ENCODE measurements around the gene PIK3CD. TPM values are rescaled to one million over a fixed set of nuclear protein-coding genes. Genes with fewer than 3 reads are reported as not detected.

Gene PIK3CD
- total RNA-seq, 2 experiments from 2014 or later = 96.6 to 101 TPM

DNA sequence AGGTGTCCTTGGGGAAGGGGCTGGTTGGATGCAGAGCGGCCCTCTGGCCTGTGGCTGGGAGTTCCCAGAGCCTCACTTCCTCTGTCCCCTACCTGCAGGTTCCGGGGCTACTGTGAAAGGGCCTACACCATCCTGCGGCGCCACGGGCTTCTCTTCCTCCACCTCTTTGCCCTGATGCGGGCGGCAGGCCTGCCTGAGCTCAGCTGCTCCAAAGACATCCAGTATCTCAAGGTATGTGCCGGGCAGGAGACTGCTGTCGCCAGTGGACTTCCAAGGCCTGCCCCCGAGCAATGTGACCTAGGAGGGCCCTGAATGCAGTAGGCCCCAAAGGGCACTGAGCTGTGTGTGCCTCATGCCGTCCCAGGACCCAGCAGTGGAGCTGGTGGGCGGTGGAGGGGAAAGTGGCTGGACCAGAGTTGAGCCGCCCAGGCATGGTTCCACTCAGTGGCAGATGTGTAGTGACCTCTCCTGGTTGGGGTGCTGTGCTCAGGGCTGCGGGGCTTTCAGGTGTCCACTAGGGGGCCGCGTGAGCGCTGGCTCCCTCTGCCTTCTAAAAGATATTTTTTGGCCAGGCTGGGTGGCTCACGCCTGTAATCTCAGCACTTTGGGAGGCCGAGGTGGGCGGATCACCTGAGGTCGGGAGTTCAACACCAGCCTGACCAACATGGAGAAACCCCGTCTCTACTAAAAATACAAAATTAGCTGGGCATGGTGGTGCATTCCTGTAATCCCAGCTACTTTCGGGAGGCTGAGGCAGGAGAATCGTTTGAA, 73.4 kb downstream of the PIK3CD start:
- H3K27ac Mint-ChIP-seq = no peak overlapping the region
- H3K4me1 Mint-ChIP-seq (ENCODE audit: low read depth) = peaks cover 64% of the 10 kb centered on the region
- H3K36me3 Mint-ChIP-seq (ENCODE audit: low read depth) = peaks cover 67% of the 10 kb centered on the region
- peak; percentile 78 for DNase-seq
- intact Hi-C loops (cut with micrococcal nuclease) = loop anchor here (2.0 kb wide), 1 partner anchor 98 kb away; no protein-coding TSS in a partner anchor
- no peak overlapping the region for H3K4me3 Mint-ChIP-seq
- H3K9me3 Mint-ChIP-seq = peaks cover 10% of the 10 kb centered on the region
- CTCF ChIA-PET = interaction anchor here (0.5 to 14.9 kb wide), 7 partner anchors 9 to 317 kb away, joined by 3 to 134 read pairs (median 4); no protein-coding TSS in a partner anchor
- no peaks in the 10 kb centered on the region for H3K27me3 Mint-ChIP-seq (ENCODE audit: low read depth)

DNA sequence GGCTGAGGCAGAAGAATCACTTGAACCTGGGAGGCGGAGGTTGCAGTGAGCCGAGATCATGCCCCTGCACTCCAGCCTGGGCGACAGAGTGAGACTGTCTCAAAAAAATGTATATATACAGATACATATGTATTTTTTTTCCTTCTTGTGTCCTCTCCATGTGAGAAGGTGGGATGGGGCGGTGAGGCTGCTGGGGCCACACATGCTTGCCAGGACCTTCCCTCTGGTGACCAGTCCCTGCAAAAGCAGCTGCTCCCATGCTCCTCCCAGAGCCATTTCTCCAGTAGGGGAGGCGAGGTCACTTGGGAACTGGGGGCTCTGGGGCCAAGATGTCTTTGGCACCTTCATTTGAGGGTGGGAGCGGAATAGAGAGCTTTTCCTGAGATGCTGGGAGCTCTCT, 74.9 kb downstream of the PIK3CD start:
- intact Hi-C loops (cut with micrococcal nuclease) = no loop called here
- H3K9me3 Mint-ChIP-seq = peaks cover 10% of the 10 kb centered on the region

DNA sequence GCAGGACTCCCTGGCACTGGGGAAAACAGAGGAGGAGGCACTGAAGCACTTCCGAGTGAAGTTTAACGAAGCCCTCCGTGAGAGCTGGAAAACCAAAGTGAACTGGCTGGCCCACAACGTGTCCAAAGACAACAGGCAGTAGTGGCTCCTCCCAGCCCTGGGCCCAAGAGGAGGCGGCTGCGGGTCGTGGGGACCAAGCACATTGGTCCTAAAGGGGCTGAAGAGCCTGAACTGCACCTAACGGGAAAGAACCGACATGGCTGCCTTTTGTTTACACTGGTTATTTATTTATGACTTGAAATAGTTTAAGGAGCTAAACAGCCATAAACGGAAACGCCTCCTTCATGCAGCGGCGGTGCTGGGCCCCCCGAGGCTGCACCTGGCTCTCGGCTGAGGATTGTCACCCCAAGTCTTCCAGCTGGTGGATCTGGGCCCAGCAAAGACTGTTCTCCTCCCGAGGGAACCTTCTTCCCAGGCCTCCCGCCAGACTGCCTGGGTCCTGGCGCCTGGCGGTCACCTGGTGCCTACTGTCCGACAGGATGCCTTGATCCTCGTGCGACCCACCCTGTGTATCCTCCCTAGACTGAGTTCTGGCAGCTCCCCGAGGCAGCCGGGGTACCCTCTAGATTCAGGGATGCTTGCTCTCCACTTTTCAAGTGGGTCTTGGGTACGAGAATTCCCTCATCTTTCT, 75.5 kb downstream of the PIK3CD start:
- Mint-ChIP-seq H3K4me3 (no peak overlapping the region), H3K27me3 (ENCODE audit: low read depth) (no peaks in the 10 kb centered on the region), H3K27ac (no peak overlapping the region), H3K36me3 (ENCODE audit: low read depth) (peaks cover 74% of the 10 kb centered on the region), H3K9me3 (peaks cover 10% of the 10 kb centered on the region), H3K4me1 (ENCODE audit: low read depth) (peaks cover 71% of the 10 kb centered on the region)
- CTCF ChIA-PET = interaction anchor here (1.2 to 14.9 kb wide), 3 partner anchors 10 to 141 kb away, joined by 3 to 134 read pairs (median 6); no protein-coding TSS in a partner anchor
- intact Hi-C loops (cut with micrococcal nuclease) = no loop called here
- no peak for DNase-seq

More for the DNA sequence above, 74.9 kb downstream of the PIK3CD start:
- H3K36me3 Mint-ChIP-seq (ENCODE audit: low read depth) = peaks cover 73% of the 10 kb centered on the region
- no peak overlapping the region for H3K27ac Mint-ChIP-seq
- H3K4me1 Mint-ChIP-seq (ENCODE audit: low read depth) = peaks cover 67% of the 10 kb centered on the region
- CTCF ChIA-PET = interaction anchor here (0.8 to 14.9 kb wide), 4 partner anchors 9 to 142 kb away, joined by 3 to 134 read pairs (median 4); no protein-coding TSS in a partner anchor
- no peak overlapping the region for H3K4me3 Mint-ChIP-seq
- no peak for DNase-seq
- no peaks in the 10 kb centered on the region for H3K27me3 Mint-ChIP-seq (ENCODE audit: low read depth)

DNA sequence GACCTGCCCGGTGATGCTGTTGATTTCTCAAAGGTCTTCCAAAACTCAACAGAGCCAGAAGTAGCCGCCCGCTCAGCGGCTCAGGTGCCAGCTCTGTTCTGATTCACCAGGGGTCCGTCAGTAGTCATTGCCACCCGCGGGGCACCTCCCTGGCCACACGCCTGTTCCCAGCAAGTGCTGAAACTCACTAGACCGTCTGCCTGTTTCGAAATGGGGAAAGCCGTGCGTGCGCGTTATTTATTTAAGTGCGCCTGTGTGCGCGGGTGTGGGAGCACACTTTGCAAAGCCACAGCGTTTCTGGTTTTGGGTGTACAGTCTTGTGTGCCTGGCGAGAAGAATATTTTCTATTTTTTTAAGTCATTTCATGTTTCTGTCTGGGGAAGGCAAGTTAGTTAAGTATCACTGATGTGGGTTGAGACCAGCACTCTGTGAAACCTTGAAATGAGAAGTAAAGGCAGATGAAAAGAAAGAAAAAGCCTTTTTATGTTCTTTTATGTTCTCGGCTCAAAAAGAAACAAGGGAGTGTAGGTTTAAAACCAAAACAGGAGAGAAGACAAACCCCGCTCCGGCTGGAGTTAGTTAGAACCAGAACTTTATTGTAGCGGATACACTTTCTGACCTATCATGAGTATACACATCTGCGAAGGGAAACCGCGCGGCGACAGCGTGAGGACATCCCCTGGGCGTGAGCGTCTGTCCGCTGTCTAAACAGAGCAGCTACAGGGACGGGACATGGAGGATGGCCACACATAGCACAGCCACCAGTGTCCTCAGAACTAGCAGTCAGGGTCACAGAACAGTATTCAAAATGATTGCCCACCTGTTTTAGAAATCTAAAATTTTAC, 77.1 kb downstream of the PIK3CD start:
- peaks cover 68% of the 10 kb centered on the region for H3K36me3 Mint-ChIP-seq (ENCODE audit: low read depth)
- peak overlapping the region; percentile 93 for H3K27ac Mint-ChIP-seq
- peaks cover 72% of the 10 kb centered on the region for H3K4me1 Mint-ChIP-seq (ENCODE audit: low read depth)
- CTCF ChIA-PET = interaction anchor here (0.6 to 1.7 kb wide), 3 partner anchors 11 to 174 kb away, joined by 3 to 5 read pairs (median 3); no protein-coding TSS in a partner anchor
- H3K9me3 Mint-ChIP-seq = peaks cover 1% of the 10 kb centered on the region
- intact Hi-C loops (cut with micrococcal nuclease) = loop anchor here (1.0 to 2.0 kb wide), 10 partner anchors 11 to 442 kb away; partner anchors contain the start of gene TMEM201
- peak overlapping the region; percentile 64 for H3K4me3 Mint-ChIP-seq
- H3K27me3 Mint-ChIP-seq (ENCODE audit: low read depth) = no peaks in the 10 kb centered on the region
- DNase-seq = peak; percentile 84

DNA sequence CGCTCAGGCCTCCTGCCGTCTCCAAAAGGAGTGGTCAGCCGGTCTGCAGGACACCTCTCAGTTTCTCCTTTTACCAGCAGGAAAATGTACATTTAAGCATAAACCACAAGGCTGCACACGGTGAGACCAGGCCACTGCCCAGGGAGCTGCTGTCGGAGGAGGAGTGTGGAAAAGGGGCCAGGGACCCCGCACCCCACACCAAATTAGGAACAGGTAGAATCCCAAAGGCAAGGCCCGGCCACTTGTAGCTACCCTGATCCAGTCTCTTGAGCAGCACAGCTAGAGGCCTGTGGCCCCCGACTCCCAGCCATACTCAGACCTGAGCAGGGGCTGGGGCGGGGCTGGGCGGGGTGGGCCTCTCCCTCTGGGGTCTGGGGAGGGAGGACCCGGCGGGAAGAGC, 78.0 kb downstream of the PIK3CD start:
- peak overlapping the region; percentile 93 for H3K27ac Mint-ChIP-seq
- intact Hi-C loops (cut with micrococcal nuclease) = loop anchor here (2.0 kb wide), 3 partner anchors 95 to 141 kb away; partner anchors contain the start of gene TMEM201
- no peak overlapping the region for H3K4me3 Mint-ChIP-seq
- CTCF ChIA-PET = interaction anchor here (1.7 kb wide), 1 partner anchor 101 kb away, joined by 5 read pairs; no protein-coding TSS in a partner anchor
- DNase-seq = no peak
- H3K9me3 Mint-ChIP-seq = no peaks in the 10 kb centered on the region
- H3K36me3 Mint-ChIP-seq (ENCODE audit: low read depth) = peaks cover 67% of the 10 kb centered on the region
- H3K27me3 Mint-ChIP-seq (ENCODE audit: low read depth) = no peaks in the 10 kb centered on the region
- peaks cover 67% of the 10 kb centered on the region for H3K4me1 Mint-ChIP-seq (ENCODE audit: low read depth)

DNA sequence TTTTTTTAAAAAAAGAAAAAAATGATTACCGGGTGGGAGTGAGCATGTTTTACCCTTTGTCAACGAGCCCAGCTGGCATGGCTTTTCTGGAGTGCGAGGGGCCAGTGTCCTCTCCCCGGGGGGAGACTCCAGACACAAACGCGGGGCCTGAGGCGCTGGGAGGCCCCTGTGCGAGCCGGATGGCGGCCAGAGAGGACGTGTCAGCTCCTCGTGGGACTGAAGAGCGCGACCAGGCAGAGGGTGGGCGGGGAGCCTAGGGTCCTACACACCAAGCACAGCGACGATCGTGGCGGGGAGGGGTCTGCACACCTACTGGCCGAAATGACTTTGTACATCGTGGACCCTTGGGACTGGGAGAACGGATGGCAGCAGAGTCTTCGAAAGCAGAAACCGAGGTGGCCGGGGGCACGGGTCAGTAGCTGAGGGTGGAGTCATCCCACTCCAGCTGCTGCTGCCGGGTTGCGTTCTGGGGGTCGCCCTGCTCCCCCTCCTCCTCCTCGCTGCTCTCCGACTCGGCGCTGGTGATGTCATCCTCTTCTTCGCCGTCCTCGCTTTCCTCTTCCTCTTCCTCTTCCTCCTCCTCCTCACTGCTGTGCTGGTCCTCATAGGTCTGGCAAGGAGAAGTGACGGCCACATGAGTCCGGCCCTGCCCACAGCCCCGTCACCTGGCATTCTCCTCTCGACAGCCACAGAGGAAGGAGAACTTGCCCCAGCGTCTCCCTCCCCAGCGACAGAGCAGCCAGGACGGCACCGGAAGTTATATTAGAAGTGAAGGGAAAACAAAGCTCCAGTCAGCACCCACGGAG, 78.8 kb downstream of the PIK3CD start:
- CTCF ChIA-PET = interaction anchor here (1.0 kb wide), 1 partner anchor 114 kb away, joined by 3 read pairs; no protein-coding TSS in a partner anchor
- Mint-ChIP-seq H3K27ac (peak overlapping the region; percentile 55), H3K27me3 (ENCODE audit: low read depth) (no peaks in the 10 kb centered on the region), H3K9me3 (no peaks in the 10 kb centered on the region), H3K4me1 (ENCODE audit: low read depth) (peaks cover 61% of the 10 kb centered on the region), H3K36me3 (ENCODE audit: low read depth) (peaks cover 61% of the 10 kb centered on the region), H3K4me3 (no peak overlapping the region)
- DNase-seq = no peak
- intact Hi-C loops (cut with micrococcal nuclease) = no loop called here

DNA sequence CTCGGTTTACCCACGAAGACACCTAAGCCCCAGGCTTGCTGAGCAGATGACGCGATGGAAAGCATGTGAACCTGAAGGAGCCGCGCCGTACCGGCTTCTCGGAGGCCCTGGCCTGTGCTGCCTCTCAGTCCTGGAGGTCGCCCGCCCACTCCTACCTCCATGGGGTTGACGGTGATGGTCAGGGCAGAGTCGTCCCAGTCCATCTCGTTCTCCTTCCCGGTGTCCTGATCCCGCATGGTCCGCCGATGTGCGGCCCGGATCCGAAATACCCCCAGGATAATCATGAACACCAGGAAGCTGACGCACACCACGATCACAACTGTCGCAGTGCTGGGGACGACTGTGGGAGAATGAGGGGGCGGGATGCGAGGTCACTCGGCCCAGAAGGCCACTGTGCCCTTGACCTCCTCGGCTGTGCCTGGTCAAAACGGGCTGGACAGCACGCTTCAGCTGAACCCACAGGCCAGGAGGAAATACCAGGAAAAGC, 79.6 kb downstream of the PIK3CD start:
- no peak for DNase-seq
- Mint-ChIP-seq H3K36me3 (ENCODE audit: low read depth) (peaks cover 64% of the 10 kb centered on the region), H3K4me3 (no peak overlapping the region), H3K27ac (no peak overlapping the region), H3K9me3 (no peaks in the 10 kb centered on the region), H3K27me3 (ENCODE audit: low read depth) (no peaks in the 10 kb centered on the region), H3K4me1 (ENCODE audit: low read depth) (peaks cover 64% of the 10 kb centered on the region)
- CTCF ChIA-PET = no interaction called here
- intact Hi-C loops (cut with micrococcal nuclease) = no loop called here

DNA sequence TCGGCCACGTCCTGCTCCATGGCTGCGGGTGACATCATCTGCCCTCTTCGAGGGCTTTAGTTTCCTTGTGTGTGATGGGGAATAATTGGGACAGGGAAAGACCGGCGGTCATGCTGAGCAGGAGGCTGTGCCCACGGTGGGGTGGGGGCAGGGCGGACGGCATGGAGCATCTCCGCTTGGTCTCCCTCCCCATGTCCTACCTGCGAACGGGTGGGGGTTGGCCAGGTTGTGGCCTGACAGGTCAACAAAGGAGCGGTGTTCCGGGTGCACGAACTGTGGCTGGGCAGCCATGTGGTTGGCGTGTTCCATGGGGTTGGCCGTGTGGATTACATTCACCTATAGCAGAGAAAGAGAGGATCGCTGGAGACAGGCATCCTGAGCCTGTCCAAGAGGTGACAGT, 80.0 kb downstream of the PIK3CD start:
- CTCF ChIA-PET = no interaction called here
- intact Hi-C loops (cut with micrococcal nuclease) = no loop called here

DNA sequence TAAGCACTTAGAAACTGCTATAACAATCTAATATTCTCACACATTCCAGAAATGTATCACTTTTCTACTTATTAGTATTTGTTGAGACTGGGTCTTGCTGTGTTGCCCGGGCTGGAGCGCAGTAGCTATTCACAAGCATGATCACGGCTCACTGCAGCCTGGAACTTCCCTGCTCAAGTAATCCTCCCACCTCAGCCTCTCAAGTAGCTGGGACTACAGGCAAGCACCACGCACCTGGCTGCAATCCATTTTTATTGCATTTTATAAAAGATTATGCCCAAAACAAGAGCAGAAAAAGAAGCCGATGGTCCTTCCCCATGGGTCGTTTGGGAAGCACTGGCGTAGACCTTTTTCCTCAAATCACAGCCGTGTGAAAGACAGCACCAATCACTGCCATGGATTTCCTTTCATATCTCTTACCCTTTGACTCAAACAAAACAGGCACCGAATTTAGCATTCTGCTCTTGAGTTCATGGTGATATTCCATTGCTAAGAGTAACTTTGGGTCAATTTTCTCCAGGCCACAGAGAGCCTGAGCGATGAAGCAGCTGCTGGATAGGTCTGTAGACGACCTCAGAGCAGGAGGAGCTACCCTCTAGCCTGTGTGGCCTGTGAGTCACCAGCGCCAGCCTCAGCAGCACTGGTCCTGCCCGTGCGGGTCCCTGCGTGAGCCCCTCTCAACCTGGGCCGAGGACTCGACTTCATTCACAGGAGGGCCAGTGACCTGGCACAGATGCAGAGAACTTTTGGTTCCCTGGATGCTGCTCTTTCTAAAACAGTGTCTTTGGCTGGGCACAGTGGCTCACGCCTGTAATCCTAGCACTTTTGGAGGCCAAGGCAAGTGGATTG, 80.8 kb downstream of the PIK3CD start:
- H3K27me3 Mint-ChIP-seq (ENCODE audit: low read depth) = no peaks in the 10 kb centered on the region
- CTCF ChIA-PET = no interaction called here
- intact Hi-C loops (cut with micrococcal nuclease) = no loop called here
- H3K27ac Mint-ChIP-seq = no peak overlapping the region
- peaks cover 61% of the 10 kb centered on the region for H3K4me1 Mint-ChIP-seq (ENCODE audit: low read depth)
- peaks cover 57% of the 10 kb centered on the region for H3K36me3 Mint-ChIP-seq (ENCODE audit: low read depth)
- DNase-seq = no peak
- H3K4me3 Mint-ChIP-seq = no peak overlapping the region
- no peaks in the 10 kb centered on the region for H3K9me3 Mint-ChIP-seq

More for the DNA sequence above, 80.0 kb downstream of the PIK3CD start:
- H3K27ac Mint-ChIP-seq = no peak overlapping the region
- H3K27me3 Mint-ChIP-seq (ENCODE audit: low read depth) = no peaks in the 10 kb centered on the region
- H3K4me1 Mint-ChIP-seq (ENCODE audit: low read depth) = peaks cover 64% of the 10 kb centered on the region
- H3K4me3 Mint-ChIP-seq = no peak overlapping the region
- no peak for DNase-seq
- H3K9me3 Mint-ChIP-seq = no peaks in the 10 kb centered on the region
- H3K36me3 Mint-ChIP-seq (ENCODE audit: low read depth) = peaks cover 63% of the 10 kb centered on the region

DNA sequence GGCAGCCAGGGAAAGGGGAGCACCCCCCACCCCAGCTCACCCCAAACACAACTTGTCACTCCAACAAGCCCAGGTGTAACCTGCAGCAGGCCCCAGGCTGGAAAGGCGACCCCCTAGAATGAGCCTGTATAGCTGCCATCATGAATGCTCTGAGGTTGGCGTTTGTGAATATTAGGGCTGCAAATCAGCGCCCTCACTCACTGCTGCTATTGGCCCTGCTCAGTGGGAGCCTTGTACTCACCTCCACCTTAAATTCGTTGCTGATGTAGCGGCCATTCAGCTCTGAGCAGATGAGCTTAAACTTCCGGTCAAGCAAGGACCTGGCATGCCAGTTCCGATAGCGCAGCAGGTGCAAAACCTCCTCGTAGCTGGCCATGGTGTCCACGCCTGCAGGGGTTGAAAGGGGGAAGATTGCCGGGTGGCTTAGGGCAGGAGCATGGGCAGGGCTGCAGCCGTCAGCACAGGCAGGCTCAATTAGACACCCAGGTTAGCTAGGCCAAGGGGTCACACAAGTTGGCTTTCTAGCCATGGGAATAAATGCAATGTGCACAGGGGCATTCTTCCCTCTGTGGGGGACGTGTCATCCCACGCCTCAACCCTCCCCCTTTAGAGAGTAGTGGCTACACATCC, 81.7 kb downstream of the PIK3CD start:
- intact Hi-C loops (cut with micrococcal nuclease) = no loop called here
- CTCF ChIA-PET = no interaction called here
- no peaks in the 10 kb centered on the region for H3K9me3 Mint-ChIP-seq
- H3K4me1 Mint-ChIP-seq (ENCODE audit: low read depth) = peaks cover 61% of the 10 kb centered on the region
- no peak for DNase-seq
- no peak overlapping the region for H3K4me3 Mint-ChIP-seq
- no peaks in the 10 kb centered on the region for H3K27me3 Mint-ChIP-seq (ENCODE audit: low read depth)
- H3K27ac Mint-ChIP-seq = no peak overlapping the region
- H3K36me3 Mint-ChIP-seq (ENCODE audit: low read depth) = peaks cover 48% of the 10 kb centered on the region
